Right kidney (tissue), 1 donor: ENCODE data around the gene UNC50.
A peak's percentile ranks its signal among the peaks of the same experiment; 100 is the strongest.
"Not testable (repeated sequence)": the region's sequence is repeated elsewhere in the genome, so short reads cannot be mapped to it uniquely, and the experiment has no call there.

ENCODE experiments used
- DNase-seq: peaks from one replicate; pipeline ENCODE4 v3.0.0-alpha.2; 2016

Gene UNC50

DNA sequence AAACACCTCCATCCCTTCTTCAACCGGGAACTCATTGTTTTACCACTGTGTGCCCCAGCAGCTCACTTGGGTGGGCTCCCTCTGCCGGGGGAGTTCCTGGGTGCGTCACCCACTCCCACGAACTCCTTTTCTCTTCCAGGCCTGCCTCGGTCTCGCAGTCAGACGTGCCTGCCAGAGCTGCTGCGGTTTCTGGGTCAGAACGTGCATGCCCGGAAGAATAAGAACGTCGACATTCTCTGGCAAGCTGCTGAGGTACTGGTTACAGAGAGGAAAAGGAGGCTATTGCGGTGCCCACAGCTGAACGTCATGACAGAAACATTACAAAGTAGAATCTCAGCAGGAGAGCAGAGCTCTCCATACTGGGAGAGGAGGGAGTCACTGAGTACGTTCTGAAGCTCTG lies 35.7 kb upstream of the UNC50 start:
- DNase-seq: no peak

GRCh38 chr2:98573426-98573825 lies 35.0 kb upstream of the UNC50 start:
- DNase-seq: no peak

- no peak for DNase-seq
Observed at GRCh38 chr2:98576666-98577312, 31.6 kb upstream of the UNC50 start.

GRCh38 chr2:98577313-98577712 lies 31.1 kb upstream of the UNC50 start:
- DNase-seq: no peak

GRCh38 chr2:98578231-98578630 lies 30.2 kb upstream of the UNC50 start:
- DNase-seq: no peak

DNA sequence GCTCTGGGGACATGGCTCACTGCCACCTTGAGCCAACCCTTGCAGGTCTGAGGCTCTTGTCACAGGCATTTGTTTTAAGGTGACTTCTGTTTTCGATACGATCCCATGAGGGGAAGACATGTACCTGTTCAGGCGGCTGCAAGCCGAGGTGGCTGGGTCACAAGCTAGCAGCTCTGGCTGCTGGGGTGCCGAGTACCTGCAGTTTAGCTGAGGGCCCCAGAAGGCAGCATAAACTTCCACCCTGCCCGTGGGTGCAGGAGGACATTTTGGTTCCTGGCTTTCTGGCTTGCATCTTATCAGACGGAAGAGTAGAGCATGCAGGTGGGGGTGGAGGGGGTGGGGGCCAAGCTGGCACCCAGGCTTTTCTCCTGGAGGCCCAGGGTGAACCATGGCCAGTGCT lies 28.5 kb upstream of the UNC50 start:
- DNase-seq: no peak

GRCh38 chr2:98580656-98581284 lies 27.6 kb upstream of the UNC50 start:
- DNase-seq: no peak

DNA sequence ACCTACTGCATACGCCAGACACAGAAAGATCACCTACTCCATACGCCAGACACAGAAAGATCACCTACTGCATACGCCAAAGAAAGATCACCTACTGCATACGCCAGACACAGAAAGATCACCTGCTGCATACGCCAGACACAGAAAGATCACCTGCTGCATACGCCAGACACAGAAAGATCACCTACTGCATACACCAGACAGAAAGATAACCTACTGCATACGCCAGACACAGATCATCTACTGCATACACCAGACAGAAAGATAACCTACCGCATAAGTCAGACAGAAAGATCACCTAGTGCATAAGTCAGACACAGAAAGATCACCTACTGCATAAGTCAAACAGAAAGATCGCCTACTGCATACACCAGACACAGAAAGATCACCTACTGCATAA lies 25.9 kb upstream of the UNC50 start:
- no peak for DNase-seq

GRCh38 chr2:98583276-98583675 lies 25.1 kb upstream of the UNC50 start:
- DNase-seq: peak; percentile 22

- DNase-seq: no peak
Observed at GRCh38 chr2:98583816-98584618, 24.4 kb upstream of the UNC50 start.

- no peak for DNase-seq
Observed at GRCh38 chr2:98585386-98585785, 23.0 kb upstream of the UNC50 start.

GRCh38 chr2:98586551-98587140 lies 21.7 kb upstream of the UNC50 start:
- no peak for DNase-seq

GRCh38 chr2:98588880-98589431 lies 19.4 kb upstream of the UNC50 start:
- no peak for DNase-seq

GRCh38 chr2:98589489-98589888 lies 18.9 kb upstream of the UNC50 start:
- no peak for DNase-seq

DNA sequence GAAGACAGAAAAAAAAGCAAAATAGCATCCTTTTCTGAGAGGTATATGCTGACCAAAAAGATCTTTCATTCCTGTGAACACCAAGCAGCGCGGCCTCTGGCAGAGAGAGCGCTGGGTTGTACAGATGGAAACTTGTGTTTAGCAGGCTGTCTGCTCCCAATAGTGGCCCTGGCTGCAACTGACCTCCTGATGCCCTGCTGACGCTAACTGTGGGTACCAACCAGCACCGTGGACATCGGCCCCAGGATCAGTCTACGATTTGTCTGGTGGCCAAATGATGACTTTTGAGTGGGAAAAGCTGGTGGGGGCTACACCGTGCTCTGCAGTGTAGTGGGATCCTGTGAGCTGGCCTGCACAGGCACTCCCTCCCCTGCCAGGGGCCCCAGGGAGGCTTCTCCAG lies 15.8 kb upstream of the UNC50 start:
- no peak for DNase-seq

DNA sequence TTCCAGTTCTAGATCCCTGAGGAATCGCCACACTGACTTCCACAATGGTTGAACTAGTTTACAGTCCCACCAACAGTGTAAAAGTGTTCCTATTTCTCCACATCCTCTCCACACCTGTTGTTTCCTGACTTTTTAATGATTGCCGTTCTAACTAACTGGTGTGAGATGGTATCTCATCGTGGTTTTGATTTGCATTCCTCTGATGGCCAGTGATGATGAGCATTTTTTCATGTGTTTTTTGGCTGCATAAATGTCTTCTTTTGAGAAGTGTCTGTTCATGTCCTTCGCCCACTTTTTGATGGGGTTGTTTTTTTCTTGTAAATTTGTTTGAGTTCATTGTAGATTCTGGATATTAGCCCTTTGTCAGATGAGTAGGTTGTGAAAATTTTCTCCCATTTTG lies 13.7 kb upstream of the UNC50 start:
- not testable (repeated sequence) for DNase-seq

DNA sequence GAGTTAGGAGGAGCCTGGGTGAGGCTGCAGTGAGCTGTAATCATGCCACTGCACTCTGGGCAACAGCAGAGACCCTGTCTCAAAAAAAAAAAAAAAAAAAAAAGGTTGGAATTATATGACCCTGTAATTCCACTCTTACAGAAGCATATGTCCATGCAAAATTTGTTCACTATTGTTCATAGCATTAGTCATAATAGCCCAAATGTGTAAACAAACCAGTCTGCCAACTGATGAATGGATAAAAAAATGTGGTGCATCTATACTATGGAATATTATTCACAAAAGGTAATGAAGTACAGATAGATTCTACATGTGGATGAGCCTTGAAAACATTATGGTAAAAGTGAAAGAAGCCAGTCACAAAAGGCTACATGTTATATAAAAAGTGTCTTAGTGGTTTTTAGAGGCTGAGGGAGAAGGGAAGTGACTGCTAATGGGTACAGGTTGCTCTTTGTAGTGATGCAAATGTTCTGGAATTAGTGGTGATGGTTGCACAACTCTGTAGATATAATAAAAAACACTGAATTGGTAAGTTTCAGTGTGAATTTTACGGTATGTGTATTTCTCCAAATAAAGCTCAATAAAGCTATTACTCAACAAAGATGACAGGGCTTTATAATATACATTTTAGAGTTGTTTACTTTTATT lies 9.5 kb upstream of the UNC50 start:
- no peak for DNase-seq

- DNase-seq: no peak
Observed at GRCh38 chr2:98601532-98602132, 6.8 kb upstream of the UNC50 start.

- DNase-seq: no peak
Observed at GRCh38 chr2:98604547-98604946, 3.8 kb upstream of the UNC50 start.

- DNase-seq: no peak
Observed at GRCh38 chr2:98605076-98605475, 3.3 kb upstream of the UNC50 start.

- no peak for DNase-seq
Observed at GRCh38 chr2:98606431-98606830, 2.0 kb upstream of the UNC50 start.

DNA sequence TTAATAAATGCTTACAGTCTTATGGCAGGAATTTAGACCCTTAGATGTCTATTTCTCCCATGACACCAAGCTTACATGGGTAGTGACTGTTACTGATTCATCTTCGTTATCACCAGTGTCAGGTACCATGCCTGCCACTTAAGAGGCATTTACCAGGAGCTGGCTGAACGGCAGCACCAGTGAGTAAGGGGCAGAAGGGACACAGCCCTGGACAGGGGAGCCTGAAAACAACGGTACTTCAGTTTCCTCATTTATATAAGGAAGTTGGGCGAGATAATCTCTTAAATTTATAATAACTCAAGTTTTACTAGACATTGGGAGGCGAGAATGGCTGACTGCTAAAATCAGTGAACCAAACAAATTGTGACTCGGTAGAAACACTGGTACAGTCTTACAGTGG lies 1.3 kb upstream of the UNC50 start:
- DNase-seq: no peak
